ENCODE data around the gene FNDC3B.

The FNDC3B gene

DNA sequence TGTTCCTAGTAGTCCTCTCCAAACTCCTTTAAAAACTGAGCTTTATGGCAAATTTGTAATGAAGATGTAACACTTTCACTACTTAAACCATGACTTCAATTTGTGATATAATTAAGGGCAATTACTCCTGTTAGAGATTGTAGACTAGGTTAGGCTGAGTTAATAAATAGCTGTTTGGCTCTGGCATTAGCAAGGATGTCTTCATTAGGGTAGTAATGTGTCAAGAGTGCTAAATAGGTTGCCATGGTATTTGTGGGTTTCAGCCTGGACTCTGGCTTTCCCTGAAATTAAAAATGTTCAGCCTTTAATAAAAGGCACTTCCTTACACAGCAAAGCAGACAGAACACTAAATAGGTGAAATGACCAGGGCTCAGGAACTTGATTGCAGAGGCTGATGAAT lies 337.0 kb downstream of the FNDC3B start:
- TF ChIP-seq MYC (IDR thresholded peaks at IDR 0.05; ENCODE audit: low read depth, low read length) (no peak), CTCF (IDR thresholded peaks at IDR 0.05; ENCODE audit: low read depth, low read length) (no peak), POLR2A (IDR thresholded peaks at IDR 0.05; ENCODE audit: extremely low read depth, insufficient read length) (no peak), MAX (IDR thresholded peaks at IDR 0.05; ENCODE audit: low read depth, low read length) (no peak)
- no peak overlapping the region for H3K4me3 ChIP-seq (ENCODE audit: low read depth, low read length)
- no peak for DNase-seq (ENCODE audit: low read depth)

DNA sequence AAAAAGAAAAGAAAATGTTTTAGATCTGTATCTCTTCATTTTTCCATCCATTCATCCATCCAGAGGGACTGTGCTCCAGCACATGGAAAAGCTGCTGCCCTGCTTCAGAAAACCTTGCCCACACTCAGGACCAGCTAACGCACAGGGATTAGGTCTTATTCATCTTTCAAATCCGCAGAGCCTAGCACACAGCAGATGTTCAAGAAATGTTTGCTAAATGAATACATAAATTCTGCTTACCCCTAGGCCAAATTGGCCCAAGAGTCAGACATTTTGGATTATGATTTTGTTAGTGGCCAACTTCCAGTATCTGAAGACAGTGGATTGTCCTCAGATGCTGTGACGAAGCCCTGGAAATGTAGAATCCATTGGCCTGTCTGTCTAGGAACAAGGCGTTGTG lies 337.5 kb downstream of the FNDC3B start:
- DNase-seq (ENCODE audit: low read depth), result no peak
- H3K4me3 ChIP-seq (ENCODE audit: low read depth, low read length), result no peak overlapping the region
- TF ChIP-seq CTCF (IDR thresholded peaks at IDR 0.05; ENCODE audit: low read depth, low read length), result no peak
- TF ChIP-seq POLR2A (IDR thresholded peaks at IDR 0.05; ENCODE audit: extremely low read depth, insufficient read length), result no peak
- TF ChIP-seq MYC (IDR thresholded peaks at IDR 0.05; ENCODE audit: low read depth, low read length), result no peak
- TF ChIP-seq MAX (IDR thresholded peaks at IDR 0.05; ENCODE audit: low read depth, low read length), result no peak

DNA sequence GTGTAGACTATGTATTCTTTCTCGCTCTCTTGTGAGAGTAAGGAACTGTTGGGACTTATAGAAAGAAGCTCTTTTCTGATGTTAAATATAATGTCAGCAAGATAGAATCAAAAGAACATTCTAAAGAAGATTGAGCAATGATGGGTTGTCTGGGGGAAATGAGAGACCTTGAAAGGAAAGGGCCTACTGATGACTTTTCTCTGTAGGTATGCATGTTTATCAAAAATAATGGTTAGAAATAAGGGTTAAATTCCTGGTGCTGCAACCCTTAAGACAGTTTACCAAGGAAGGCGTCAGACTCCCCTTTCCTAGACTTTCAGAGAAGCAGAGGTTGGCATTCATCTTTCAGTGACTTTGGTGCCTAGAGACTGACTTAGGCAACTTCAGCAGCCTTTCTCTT lies 339.1 kb downstream of the FNDC3B start:
- no peak overlapping the region for H3K4me3 ChIP-seq (ENCODE audit: low read depth, low read length)
- TF ChIP-seq POLR2A (IDR thresholded peaks at IDR 0.05; ENCODE audit: extremely low read depth, insufficient read length), result no peak
- no peak for DNase-seq (ENCODE audit: low read depth)

DNA sequence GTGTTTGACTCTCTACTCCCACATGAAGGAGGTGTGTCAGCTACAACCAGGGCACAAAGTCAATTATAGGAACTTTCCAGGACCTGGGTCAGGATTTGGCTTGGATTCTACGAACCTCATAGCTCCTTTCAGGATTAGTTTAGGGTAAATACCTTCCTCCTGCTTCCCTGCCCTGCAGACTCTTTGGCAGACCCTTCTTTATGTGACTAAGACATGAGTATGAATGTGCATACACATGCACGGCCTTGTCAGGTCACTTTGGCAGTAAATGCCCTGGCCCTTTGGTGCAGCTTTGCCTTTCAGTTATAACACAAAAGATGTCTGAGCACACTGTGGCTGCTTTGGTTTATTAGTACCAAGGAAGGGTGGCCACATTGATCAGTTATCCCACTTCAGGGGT lies 340.0 kb downstream of the FNDC3B start:
- TF ChIP-seq MAX (IDR thresholded peaks at IDR 0.05; ENCODE audit: low read depth, low read length) (no peak), MYC (IDR thresholded peaks at IDR 0.05; ENCODE audit: low read depth, low read length) (no peak), CTCF (IDR thresholded peaks at IDR 0.05; ENCODE audit: low read depth, low read length) (no peak), POLR2A (IDR thresholded peaks at IDR 0.05; ENCODE audit: extremely low read depth, insufficient read length) (no peak)
- no peak for DNase-seq (ENCODE audit: low read depth)
- no peak overlapping the region for H3K4me3 ChIP-seq (ENCODE audit: low read depth, low read length)

GRCh38 chr3:172380632-172381031 lies 341.3 kb downstream of the FNDC3B start:
- H3K4me3 ChIP-seq (ENCODE audit: low read depth, low read length), result no peak overlapping the region

GRCh38 chr3:172383306-172383796 lies 344.0 kb downstream of the FNDC3B start:
- no peak overlapping the region for H3K4me3 ChIP-seq (ENCODE audit: low read depth, low read length)
- no peak for TF ChIP-seq CTCF (IDR thresholded peaks at IDR 0.05; ENCODE audit: low read depth, low read length)
- DNase-seq (ENCODE audit: low read depth), result no peak

More at GRCh38 chr3:172380632-172381031, 341.3 kb downstream of the FNDC3B start:
- DNase-seq (ENCODE audit: low read depth), result no peak
- TF ChIP-seq CTCF (IDR thresholded peaks at IDR 0.05; ENCODE audit: low read depth, low read length) (no peak), POLR2A (IDR thresholded peaks at IDR 0.05; ENCODE audit: extremely low read depth, insufficient read length) (no peak), MAX (IDR thresholded peaks at IDR 0.05; ENCODE audit: low read depth, low read length) (no peak), MYC (IDR thresholded peaks at IDR 0.05; ENCODE audit: low read depth, low read length) (no peak)
